ENCODE data around the gene ELP1. TPM values are rescaled to one million over a fixed set of nuclear protein-coding genes. Genes with fewer than 3 reads are reported as not detected.

ELP1 gene
- total and polyA plus RNA-seq, 3 donors from 2014 or later = 20.8 to 36.6 (median 32.7) TPM

DNA sequence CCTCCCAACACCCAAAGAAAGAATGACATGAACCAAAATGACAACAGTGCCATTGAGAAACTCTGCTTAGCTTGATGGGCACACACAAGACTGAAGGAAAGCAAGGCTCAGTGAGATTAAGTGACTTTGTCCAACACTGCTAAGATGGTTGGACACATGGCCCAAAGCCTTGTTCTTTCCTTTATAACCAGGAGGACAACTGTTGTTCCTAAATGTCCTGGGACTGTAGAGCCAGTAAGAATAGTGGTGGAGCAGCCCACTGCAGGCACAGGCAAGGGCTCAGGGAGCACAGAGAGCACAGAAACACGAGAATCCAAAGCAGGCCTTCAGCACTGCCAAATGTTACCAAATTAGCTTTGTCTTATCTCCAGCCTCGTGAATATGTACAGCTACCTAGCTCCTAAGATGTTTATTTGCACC lies 67.9 kb downstream of the ELP1 start:
- Histone ChIP-seq H3K27me3 (no peaks in the 10 kb centered on the region), H3K9me3 (no peaks in the 10 kb centered on the region), H3K36me3 (ENCODE audit: low read depth, missing control alignments) (no peaks in the 10 kb centered on the region), H3K27ac (no peak overlapping the region), H3K4me3 (no peak overlapping the region), H3K4me1 (no peaks in the 10 kb centered on the region)
- WGBS, 2 donors = 37 to 69% methylated on average over 2 of the region's 2 CpGs
- no peak for DNase-seq
- TF ChIP-seq POLR2A (IDR thresholded peaks at IDR 0.05) = no peak
- TF ChIP-seq, protein P1, sequence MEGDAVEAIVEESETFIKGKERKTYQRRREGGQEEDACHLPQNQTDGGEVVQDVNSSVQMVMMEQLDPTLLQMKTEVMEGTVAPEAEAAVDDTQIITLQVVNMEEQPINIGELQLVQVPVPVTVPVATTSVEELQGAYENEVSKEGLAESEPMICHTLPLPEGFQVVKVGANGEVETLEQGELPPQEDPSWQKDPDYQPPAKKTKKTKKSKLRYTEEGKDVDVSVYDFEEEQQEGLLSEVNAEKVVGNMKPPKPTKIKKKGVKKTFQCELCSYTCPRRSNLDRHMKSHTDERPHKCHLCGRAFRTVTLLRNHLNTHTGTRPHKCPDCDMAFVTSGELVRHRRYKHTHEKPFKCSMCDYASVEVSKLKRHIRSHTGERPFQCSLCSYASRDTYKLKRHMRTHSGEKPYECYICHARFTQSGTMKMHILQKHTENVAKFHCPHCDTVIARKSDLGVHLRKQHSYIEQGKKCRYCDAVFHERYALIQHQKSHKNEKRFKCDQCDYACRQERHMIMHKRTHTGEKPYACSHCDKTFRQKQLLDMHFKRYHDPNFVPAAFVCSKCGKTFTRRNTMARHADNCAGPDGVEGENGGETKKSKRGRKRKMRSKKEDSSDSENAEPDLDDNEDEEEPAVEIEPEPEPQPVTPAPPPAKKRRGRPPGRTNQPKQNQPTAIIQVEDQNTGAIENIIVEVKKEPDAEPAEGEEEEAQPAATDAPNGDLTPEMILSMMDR (IDR thresholded peaks at IDR 0.05) = no peak
- intact Hi-C loops (cut with DNase I; ENCODE audit: low total_unique reads) = no loop called here

DNA sequence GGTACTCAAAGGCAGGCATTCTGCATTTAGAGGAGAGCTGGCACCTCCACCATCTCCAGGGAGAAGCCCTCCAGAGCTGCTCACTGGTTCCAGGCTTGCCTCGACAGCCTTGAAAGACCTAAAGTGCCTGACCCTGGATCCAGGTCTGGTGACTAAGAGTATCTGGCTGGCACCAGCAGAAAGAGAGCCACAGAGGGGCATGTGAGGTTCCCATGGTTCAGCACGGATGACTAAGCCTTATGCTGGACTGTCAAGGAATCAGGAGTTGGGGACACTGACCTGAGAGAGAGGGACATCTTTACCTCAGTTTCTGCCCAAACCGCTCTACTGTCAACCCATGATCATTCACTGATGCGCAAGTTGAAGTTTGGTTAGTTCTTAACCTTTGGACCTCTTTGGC lies 68.9 kb downstream of the ELP1 start:
- no peak for TF ChIP-seq POLR2A (IDR thresholded peaks at IDR 0.05)
- TF ChIP-seq, protein P1 (IDR thresholded peaks at IDR 0.05) = no peak
- Histone ChIP-seq H3K36me3 (ENCODE audit: low read depth, missing control alignments) (no peaks in the 10 kb centered on the region), H3K4me3 (no peak overlapping the region), H3K9me3 (no peaks in the 10 kb centered on the region), H3K27ac (no peak overlapping the region), H3K27me3 (no peaks in the 10 kb centered on the region), H3K4me1 (no peaks in the 10 kb centered on the region)
- intact Hi-C loops (cut with DNase I; ENCODE audit: low total_unique reads) = no loop called here
- 88 to 93% methylated on average over 4 of the region's 4 CpGs for WGBS, 2 donors
- no peak for DNase-seq

DNA sequence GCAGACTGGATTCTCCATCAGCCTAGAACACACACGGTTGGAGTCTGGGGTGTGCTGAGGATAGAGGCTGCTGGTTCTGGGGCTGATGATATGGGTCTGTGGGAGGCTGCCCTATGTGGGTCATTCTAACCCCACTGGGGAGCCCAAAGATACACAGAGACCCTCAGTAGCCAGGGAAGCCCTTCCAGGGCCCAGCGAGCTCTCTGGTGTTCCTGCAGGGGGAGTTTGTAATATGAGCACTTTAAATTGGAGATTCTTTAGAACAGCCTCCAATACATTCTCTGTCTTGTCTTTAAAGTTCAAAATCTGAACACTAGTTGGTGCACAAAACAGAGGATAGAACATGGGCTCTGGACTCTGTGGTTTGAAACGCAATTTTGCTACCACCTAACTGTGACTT lies 69.5 kb downstream of the ELP1 start:
- Histone ChIP-seq H3K4me3 (no peak overlapping the region), H3K36me3 (ENCODE audit: low read depth, missing control alignments) (no peaks in the 10 kb centered on the region), H3K27me3 (no peaks in the 10 kb centered on the region), H3K4me1 (no peaks in the 10 kb centered on the region), H3K27ac (no peak overlapping the region), H3K9me3 (no peaks in the 10 kb centered on the region)
- DNase-seq = no peak
- intact Hi-C loops (cut with DNase I; ENCODE audit: low total_unique reads) = no loop called here
- WGBS, 2 donors = 86 to 90% methylated on average over 3 of the region's 3 CpGs
- no peak for TF ChIP-seq POLR2A (IDR thresholded peaks at IDR 0.05)
- TF ChIP-seq, protein P1 (IDR thresholded peaks at IDR 0.05) = no peak

DNA sequence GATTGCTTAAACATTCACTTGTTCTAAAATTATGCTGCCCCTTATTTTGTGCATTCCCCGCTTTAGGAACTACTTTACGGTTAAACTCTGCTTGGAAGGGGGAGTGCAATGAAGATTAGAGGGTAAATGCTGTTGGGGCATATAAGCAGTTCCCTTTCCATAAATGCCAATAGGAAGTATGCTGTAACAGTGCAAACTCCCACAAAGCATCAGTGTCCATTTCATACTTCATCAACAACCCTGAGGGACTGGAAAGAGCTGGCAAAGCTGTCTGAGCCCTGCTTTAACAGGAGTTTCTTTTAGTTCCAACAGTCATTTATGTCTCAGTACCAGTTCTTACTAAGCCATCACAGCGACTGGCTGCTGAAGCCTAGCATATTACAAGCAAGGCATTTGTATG lies 70.0 kb downstream of the ELP1 start:
- TF ChIP-seq, protein P1 (IDR thresholded peaks at IDR 0.05) = no peak
- TF ChIP-seq POLR2A (IDR thresholded peaks at IDR 0.05) = no peak
- intact Hi-C loops (cut with DNase I; ENCODE audit: low total_unique reads) = no loop called here
- Histone ChIP-seq H3K27ac (no peak overlapping the region), H3K36me3 (ENCODE audit: low read depth, missing control alignments) (no peaks in the 10 kb centered on the region), H3K4me3 (no peak overlapping the region), H3K27me3 (no peaks in the 10 kb centered on the region), H3K9me3 (no peaks in the 10 kb centered on the region), H3K4me1 (no peaks in the 10 kb centered on the region)
- 88 to 91% methylated on average over 3 of the region's 3 CpGs for WGBS, 2 donors
- DNase-seq = no peak

DNA sequence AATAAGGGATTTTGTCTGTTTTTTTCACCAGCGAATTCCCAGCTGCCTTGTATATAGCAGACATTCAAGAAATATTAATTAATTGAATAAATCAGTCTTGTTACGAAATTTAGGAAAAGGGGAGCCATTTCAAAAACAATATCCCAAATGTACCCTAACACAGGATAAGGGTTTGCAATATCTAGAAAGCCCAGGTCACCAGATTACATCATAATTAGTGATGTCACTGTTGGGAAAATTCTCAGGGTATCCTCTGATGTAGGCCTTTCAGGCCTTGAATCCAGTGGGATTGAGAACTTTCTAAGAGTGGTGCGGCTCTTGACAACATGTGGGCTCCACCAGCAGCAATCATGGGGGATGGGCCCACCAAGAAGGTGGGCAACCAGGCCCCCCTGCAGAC lies 71.9 kb downstream of the ELP1 start, which contains the start of gene ACTL7A:
Gene ACTL7A, plus strand, starts transcription at position 270 of the 400 bp plus-strand sequence. Its CDS starts 57 bp downstream, at position 327.
- Histone ChIP-seq H3K9me3 (no peaks in the 10 kb centered on the region), H3K36me3 (ENCODE audit: low read depth, missing control alignments) (no peaks in the 10 kb centered on the region), H3K27ac (no peak within 1 kb of the TSS), H3K4me3 (no peak within 1 kb of the TSS), H3K27me3 (no peaks in the 10 kb centered on the region), H3K4me1 (no peaks in the 10 kb centered on the region)
- DNase-seq = no peak
- 94 to 97% methylated on average over 3 of the region's 3 CpGs for WGBS, 2 donors
- intact Hi-C loops (cut with DNase I; ENCODE audit: low total_unique reads) = no loop called here
- TF ChIP-seq, protein P1 (IDR thresholded peaks at IDR 0.05) = no peak
- TF ChIP-seq POLR2A (IDR thresholded peaks at IDR 0.05) = no peak

Measured in testis (tissue), 3 donors.